Loucy (cell line): Measurements from ENCODE around the gene C1QTNF3.

Experiments
- H2AFZ ChIP-seq: fragments of 200-600 bp; sonication (generic); 2 replicates; pipeline ENCODE4 v1.6.0; 2016; ENCODE audit warnings: antibody characterized with exemption, mild to moderate bottlenecking, low read length, moderate library complexity
- H3F3A ChIP-seq: fragments of 200-600 bp; 2 replicates; pipeline ENCODE4 v1.6.0; 2016; ENCODE audit warnings: antibody characterized with exemption, low read depth, mild to moderate bottlenecking
- H3K27me3 ChIP-seq: fragments of 200-600 bp; sonication (generic); 2 replicates; pipeline ENCODE4 v1.6.1; 2014; ENCODE audit warnings: low read length, mild to moderate bottlenecking; ENCODE audit not compliant: insufficient read depth, poor library complexity, severe bottlenecking
- H3K36me3 ChIP-seq: fragments of 200-600 bp; sonication (generic); 2 replicates; pipeline ENCODE4 v1.6.1; 2016; ENCODE audit warnings: low read length; ENCODE audit not compliant: insufficient read depth
- H3K4me1 ChIP-seq: fragments of 200-600 bp; sonication (generic); 2 replicates; pipeline ENCODE4 v1.5.1; 2014; ENCODE audit warnings: low read length, mild to moderate bottlenecking; ENCODE audit not compliant: insufficient read depth, poor library complexity, severe bottlenecking
- H3K4me2 ChIP-seq: fragments of 200-600 bp; sonication (generic); 2 replicates; pipeline ENCODE4 v1.6.0; 2014; ENCODE audit warnings: antibody characterized with exemption, low read length, low read depth, mild to moderate bottlenecking; ENCODE audit not compliant: poor library complexity, severe bottlenecking
- H3K4me3 ChIP-seq: fragments of 200-600 bp; sonication (generic); 2 replicates; pipeline ENCODE4 v1.5.1; 2014; ENCODE audit warnings: low read length, mild to moderate bottlenecking, mixed read lengths; ENCODE audit not compliant: poor library complexity, severe bottlenecking
- H3K79me2 ChIP-seq: fragments of 200-600 bp; sonication (generic); 2 replicates; pipeline ENCODE4 v1.6.1; 2014; ENCODE audit warnings: low read length; ENCODE audit not compliant: insufficient read depth
- H3K9ac ChIP-seq: fragments of 200-600 bp; sonication (generic); 2 replicates; pipeline ENCODE4 v1.6.0; 2014; ENCODE audit warnings: mild to moderate bottlenecking, low read depth, low read length, moderate library complexity; ENCODE audit not compliant: poor library complexity, severe bottlenecking
- H3K9me2 ChIP-seq: fragments of 200-600 bp; sonication (generic); replicated peaks from 2 replicates; pipeline ENCODE4 v1.6.1; 2016; ENCODE audit warnings: low read depth, low read length, mixed read lengths
- H3K9me3 ChIP-seq: fragments of 200-600 bp; sonication (generic); 2 replicates; pipeline ENCODE4 v1.6.1; 2014; ENCODE audit warnings: mild to moderate bottlenecking, antibody characterized with exemption, low read length, low read depth; ENCODE audit not compliant: insufficient read depth
- H4K20me1 ChIP-seq: fragments of 200-600 bp; sonication (generic); 2 replicates; pipeline ENCODE4 v1.6.0; 2014; ENCODE audit warnings: antibody characterized with exemption, low read length, mild to moderate bottlenecking; ENCODE audit not compliant: insufficient read depth, poor library complexity, severe bottlenecking
- CTCF ChIP-seq: fragments of 200-600 bp; sonication (generic); conservative IDR thresholded peaks from 2 replicates; pipeline ENCODE4 v1.5.1; 2014; ENCODE audit warnings: mild to moderate bottlenecking, antibody characterized with exemption, low read length
- EZH2phosphoT487 ChIP-seq: fragments of 200-600 bp; IDR thresholded peaks from 2 replicates; pipeline ENCODE4 v1.6.1; 2018; ENCODE audit warnings: antibody characterized with exemption, mild to moderate bottlenecking, moderate library complexity, borderline replicate concordance

Gene C1QTNF3

DNA sequence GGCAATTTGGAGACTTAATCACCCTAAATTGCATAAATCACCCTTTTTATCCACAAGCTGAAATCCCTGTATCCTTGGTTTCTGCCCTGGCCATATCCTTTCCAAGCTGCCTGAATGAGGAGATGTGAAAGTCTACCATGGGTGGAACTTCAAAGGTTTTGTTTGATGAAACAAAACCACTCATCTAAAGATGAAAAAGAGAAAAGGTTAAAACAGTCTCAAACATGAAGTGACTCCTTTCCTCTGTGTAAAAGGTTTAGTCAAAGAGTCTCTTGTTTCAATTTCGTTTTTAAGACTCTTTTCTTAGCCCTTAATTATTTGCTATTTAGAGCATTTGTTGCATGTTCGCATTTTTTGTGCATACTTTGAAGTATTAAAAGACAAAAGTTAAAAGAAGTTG lies 69.7 kb downstream of the C1QTNF3 start:
- H4K20me1 ChIP-seq: no peaks in the 10 kb centered on the region
- H3K4me1 ChIP-seq: no peaks in the 10 kb centered on the region
- no peak overlapping the region for H3K9ac ChIP-seq
- H2AFZ ChIP-seq: no peak overlapping the region
- H3K36me3 ChIP-seq: no peaks in the 10 kb centered on the region
- no peak for TF ChIP-seq EZH2phosphoT487
- no peak for TF ChIP-seq CTCF
- no peak overlapping the region for H3K4me3 ChIP-seq
- no peaks in the 10 kb centered on the region for H3K9me3 ChIP-seq
- H3K79me2 ChIP-seq: no peaks in the 10 kb centered on the region
- H3K9me2 ChIP-seq: no peaks in the 10 kb centered on the region
- H3F3A ChIP-seq: no peaks in the 10 kb centered on the region
- no peaks in the 10 kb centered on the region for H3K27me3 ChIP-seq
- H3K4me2 ChIP-seq: no peak overlapping the region

GRCh38 chr5:33969572-33970452 lies 73.2 kb downstream of the C1QTNF3 start:
- H3K36me3 ChIP-seq: no peaks in the 10 kb centered on the region
- H3K4me3 ChIP-seq: no peak overlapping the region
- H3K4me1 ChIP-seq: peaks cover 2% of the 10 kb centered on the region
- H3K27me3 ChIP-seq: no peaks in the 10 kb centered on the region
- no peaks in the 10 kb centered on the region for H3K9me2 ChIP-seq
- no peaks in the 10 kb centered on the region for H4K20me1 ChIP-seq
- H3K4me2 ChIP-seq: no peak overlapping the region
- H3F3A ChIP-seq: no peaks in the 10 kb centered on the region
- H3K9me3 ChIP-seq: no peaks in the 10 kb centered on the region
- TF ChIP-seq EZH2phosphoT487 (no peak), CTCF (peak; percentile 88)
- no peak overlapping the region for H3K9ac ChIP-seq
- H2AFZ ChIP-seq: peak overlapping the region; percentile 84
- no peaks in the 10 kb centered on the region for H3K79me2 ChIP-seq

DNA sequence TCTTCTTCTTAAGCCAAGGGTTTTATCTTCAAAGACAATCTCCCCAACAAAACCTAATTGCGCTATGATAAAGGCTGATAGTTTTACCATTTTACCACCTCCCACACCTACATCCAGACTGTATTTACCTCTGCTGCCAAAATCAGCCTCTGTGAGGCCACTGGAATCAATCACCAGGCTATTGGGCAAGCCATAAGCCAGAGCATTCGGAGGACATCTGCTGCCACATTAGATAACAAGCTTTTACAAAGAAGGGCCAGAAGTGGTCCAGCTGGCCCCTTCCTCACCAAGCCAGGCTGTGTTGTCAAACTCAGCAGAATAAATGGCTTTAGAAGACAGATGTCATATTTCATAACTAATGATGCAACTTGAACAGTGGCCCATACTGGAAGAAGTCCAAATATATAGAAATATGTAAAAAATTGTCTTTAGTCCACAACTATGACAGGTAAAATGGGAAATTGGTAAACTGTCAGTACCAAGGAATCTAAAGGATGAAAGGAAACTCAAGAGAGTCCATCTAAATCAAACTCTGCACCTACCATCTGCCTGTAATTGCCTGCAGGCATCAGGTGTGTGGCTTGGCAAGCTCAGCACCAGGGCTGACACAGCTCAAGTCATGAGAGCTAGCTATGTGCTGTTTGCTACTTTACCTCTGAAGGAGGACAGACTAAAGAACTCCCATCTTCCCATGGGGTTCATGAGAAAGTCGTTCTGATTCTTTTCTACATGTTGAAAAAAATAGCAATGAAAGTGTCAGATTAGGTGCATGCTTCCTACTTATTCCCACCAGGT lies 74.6 kb downstream of the C1QTNF3 start:
- Histone ChIP-seq H3K4me3 (no peak overlapping the region), H3F3A (no peaks in the 10 kb centered on the region), H3K9me3 (no peaks in the 10 kb centered on the region), H3K4me1 (peaks cover 8% of the 10 kb centered on the region), H3K9ac (no peak overlapping the region), H3K9me2 (no peaks in the 10 kb centered on the region), H2AFZ (no peak overlapping the region), H4K20me1 (no peaks in the 10 kb centered on the region), H3K4me2 (no peak overlapping the region), H3K36me3 (no peaks in the 10 kb centered on the region), H3K79me2 (no peaks in the 10 kb centered on the region), H3K27me3 (no peaks in the 10 kb centered on the region)
- TF ChIP-seq EZH2phosphoT487: no peak
- TF ChIP-seq CTCF: no peak
